Activated effector memory CD4-positive, alpha-beta T cell treated with Interleukin-2 at 50 U/mL for 16 hours (primary cell): ENCODE results near the gene COL4A2.

Source experiments
- DNase-seq: peaks from one replicate; pipeline ENCODE4 v3.0.0-alpha.2; 2020

COL4A2 gene

GRCh38 chr13:110306960-110307766 is at the start of gene COL4A2, which contains the start of gene COL4A1:
Gene COL4A2, plus strand, starts transcription at chr13:110307284. Its CDS starts 620 bp downstream, at chr13:110307904.
Gene COL4A1, minus strand, starts transcription at chr13:110307157. Its CDS starts 130 bp downstream, at chr13:110307027.
- DNase-seq: no peak

- DNase-seq: no peak
Measured at GRCh38 chr13:110257408-110257807, 49.7 kb upstream of the COL4A2 start.

- no peak for DNase-seq
Measured at GRCh38 chr13:110258876-110259631, 48.0 kb upstream of the COL4A2 start.

- DNase-seq: no peak
Measured at GRCh38 chr13:110259651-110260050, 47.4 kb upstream of the COL4A2 start.

- no peak for DNase-seq
Measured at GRCh38 chr13:110261166-110262081, 45.7 kb upstream of the COL4A2 start.

- no peak for DNase-seq
Measured at GRCh38 chr13:110262082-110262436, 45.0 kb upstream of the COL4A2 start.

GRCh38 chr13:110262508-110263291 is 44.4 kb upstream of the COL4A2 start:
- DNase-seq: no peak

GRCh38 chr13:110263404-110263803 is 43.7 kb upstream of the COL4A2 start:
- no peak for DNase-seq

- DNase-seq: no peak
Measured at GRCh38 chr13:110263888-110264287, 43.2 kb upstream of the COL4A2 start.

- DNase-seq: no peak
Measured at GRCh38 chr13:110264685-110265275, 42.3 kb upstream of the COL4A2 start.

GRCh38 chr13:110265341-110265681 is 41.8 kb upstream of the COL4A2 start:
- no peak for DNase-seq

GRCh38 chr13:110265682-110266430 is 41.2 kb upstream of the COL4A2 start:
- no peak for DNase-seq

GRCh38 chr13:110266431-110266809 is 40.7 kb upstream of the COL4A2 start:
- no peak for DNase-seq

GRCh38 chr13:110266983-110267382 is 40.1 kb upstream of the COL4A2 start:
- DNase-seq: no peak

GRCh38 chr13:110268061-110268460 is 39.0 kb upstream of the COL4A2 start:
- no peak for DNase-seq

- DNase-seq: no peak
Measured at GRCh38 chr13:110268576-110269185, 38.4 kb upstream of the COL4A2 start.

GRCh38 chr13:110269509-110270185 is 37.4 kb upstream of the COL4A2 start:
- no peak for DNase-seq

- no peak for DNase-seq
Measured at GRCh38 chr13:110270507-110270906, 36.6 kb upstream of the COL4A2 start.

GRCh38 chr13:110271313-110271712 is 35.8 kb upstream of the COL4A2 start:
- no peak for DNase-seq

- DNase-seq: no peak
Measured at GRCh38 chr13:110272227-110272626, 34.9 kb upstream of the COL4A2 start.
